IPS-18c (cell line): Measurements from ENCODE around the gene GMPPA.

Experiments
- H3K4me3 ChIP-seq: 2 replicates; pipeline ENCODE4 v1.7.0; 2013; ENCODE audit warnings: low read depth, mild to moderate bottlenecking, low read length, moderate library complexity; ENCODE audit not compliant: insufficient read depth
- H3K9me3 ChIP-seq: one replicate; pipeline ENCODE4 v1.6.1; 2013; ENCODE audit warnings: mild to moderate bottlenecking, low read length, moderate library complexity; ENCODE audit not compliant: control insufficient read depth, insufficient read depth

Gene GMPPA

GRCh38 chr2:219477815-219478214 is 20.9 kb upstream of the GMPPA start:
- H3K4me3 ChIP-seq, result no peak overlapping the region
- H3K9me3 ChIP-seq, result no peaks in the 10 kb centered on the region

- Histone ChIP-seq H3K9me3 (no peaks in the 10 kb centered on the region), H3K4me3 (no peak overlapping the region)
Observed at GRCh38 chr2:219478916-219479315, 19.8 kb upstream of the GMPPA start.

GRCh38 chr2:219480004-219480403 is 18.7 kb upstream of the GMPPA start:
- no peak overlapping the region; the same call in 1 of the 2 replicates for H3K4me3 ChIP-seq
- H3K9me3 ChIP-seq, result no peaks in the 10 kb centered on the region

GRCh38 chr2:219482674-219483405 is 15.9 kb upstream of the GMPPA start:
- Histone ChIP-seq H3K9me3 (no peaks in the 10 kb centered on the region), H3K4me3 (no peak overlapping the region)

GRCh38 chr2:219483451-219484342 is 15.0 kb upstream of the GMPPA start:
- H3K4me3 ChIP-seq, result peak overlapping the region; percentile 44; the same call in 1 of the 2 replicates
- H3K9me3 ChIP-seq, result no peaks in the 10 kb centered on the region

DNA sequence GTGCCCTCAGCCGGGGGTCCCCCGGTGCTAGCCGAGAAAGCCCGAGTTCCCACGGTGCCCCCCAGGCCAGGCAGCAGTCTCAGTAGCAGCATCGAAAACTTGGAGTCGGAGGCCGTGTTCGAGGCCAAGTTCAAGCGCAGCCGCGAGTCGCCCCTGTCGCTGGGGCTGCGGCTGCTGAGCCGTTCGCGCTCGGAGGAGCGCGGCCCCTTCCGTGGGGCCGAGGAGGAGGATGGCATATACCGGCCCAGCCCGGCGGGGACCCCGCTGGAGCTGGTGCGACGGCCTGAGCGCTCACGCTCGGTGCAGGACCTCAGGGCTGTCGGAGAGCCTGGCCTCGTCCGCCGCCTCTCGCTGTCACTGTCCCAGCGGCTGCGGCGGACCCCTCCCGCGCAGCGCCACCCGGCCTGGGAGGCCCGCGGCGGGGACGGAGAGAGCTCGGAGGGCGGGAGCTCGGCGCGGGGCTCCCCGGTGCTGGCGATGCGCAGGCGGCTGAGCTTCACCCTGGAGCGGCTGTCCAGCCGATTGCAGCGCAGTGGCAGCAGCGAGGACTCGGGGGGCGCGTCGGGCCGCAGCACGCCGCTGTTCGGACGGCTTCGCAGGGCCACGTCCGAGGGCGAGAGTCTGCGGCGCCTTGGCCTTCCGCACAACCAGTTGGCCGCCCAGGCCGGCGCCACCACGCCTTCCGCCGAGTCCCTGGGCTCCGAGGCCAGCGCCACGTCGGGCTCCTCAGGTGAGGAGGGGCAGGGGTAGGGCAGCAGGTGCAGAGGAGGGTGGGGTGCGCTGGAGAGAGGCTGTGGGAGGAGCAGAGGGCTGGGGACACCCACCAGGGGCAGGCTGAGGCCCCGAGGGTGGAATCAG is 14.1 kb upstream of the GMPPA start:
- no peaks in the 10 kb centered on the region for H3K9me3 ChIP-seq
- peak overlapping the region; percentile 44 for H3K4me3 ChIP-seq

GRCh38 chr2:219485201-219485580 is 13.5 kb upstream of the GMPPA start:
- Histone ChIP-seq H3K4me3 (peak overlapping the region; percentile 44; the same call in 1 of the 2 replicates), H3K9me3 (no peaks in the 10 kb centered on the region)

- H3K4me3 ChIP-seq, result no peak overlapping the region
- H3K9me3 ChIP-seq, result no peaks in the 10 kb centered on the region
Observed at GRCh38 chr2:219486380-219486959, 12.2 kb upstream of the GMPPA start.

GRCh38 chr2:219488149-219488843 is 10.4 kb upstream of the GMPPA start:
- Histone ChIP-seq H3K9me3 (no peaks in the 10 kb centered on the region), H3K4me3 (no peak overlapping the region; the same call in 1 of the 2 replicates)

DNA sequence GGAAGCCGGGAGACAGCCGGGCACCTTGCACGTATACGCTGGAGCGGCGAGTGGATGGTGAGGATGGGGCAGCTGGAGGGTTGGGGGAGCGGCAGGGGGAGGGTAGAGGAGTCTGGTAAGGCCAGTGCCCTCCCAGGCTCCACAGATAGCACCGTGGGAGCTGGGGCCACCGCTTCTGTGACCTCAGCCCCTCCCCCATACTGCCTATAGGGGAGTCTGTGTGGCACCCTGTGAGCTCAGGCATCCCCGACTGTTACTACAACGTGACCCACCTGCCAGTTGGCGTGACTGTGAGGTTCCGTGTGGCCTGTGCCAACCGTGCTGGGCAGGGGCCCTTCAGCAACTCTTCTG is 9.9 kb upstream of the GMPPA start:
- Histone ChIP-seq H3K4me3 (no peak overlapping the region), H3K9me3 (no peaks in the 10 kb centered on the region)

- H3K4me3 ChIP-seq, result no peak overlapping the region
- H3K9me3 ChIP-seq, result no peaks in the 10 kb centered on the region
Observed at GRCh38 chr2:219489315-219489714, 9.4 kb upstream of the GMPPA start.

- H3K9me3 ChIP-seq, result no peaks in the 10 kb centered on the region
- no peak overlapping the region for H3K4me3 ChIP-seq
Observed at GRCh38 chr2:219490186-219490585, 8.5 kb upstream of the GMPPA start.

DNA sequence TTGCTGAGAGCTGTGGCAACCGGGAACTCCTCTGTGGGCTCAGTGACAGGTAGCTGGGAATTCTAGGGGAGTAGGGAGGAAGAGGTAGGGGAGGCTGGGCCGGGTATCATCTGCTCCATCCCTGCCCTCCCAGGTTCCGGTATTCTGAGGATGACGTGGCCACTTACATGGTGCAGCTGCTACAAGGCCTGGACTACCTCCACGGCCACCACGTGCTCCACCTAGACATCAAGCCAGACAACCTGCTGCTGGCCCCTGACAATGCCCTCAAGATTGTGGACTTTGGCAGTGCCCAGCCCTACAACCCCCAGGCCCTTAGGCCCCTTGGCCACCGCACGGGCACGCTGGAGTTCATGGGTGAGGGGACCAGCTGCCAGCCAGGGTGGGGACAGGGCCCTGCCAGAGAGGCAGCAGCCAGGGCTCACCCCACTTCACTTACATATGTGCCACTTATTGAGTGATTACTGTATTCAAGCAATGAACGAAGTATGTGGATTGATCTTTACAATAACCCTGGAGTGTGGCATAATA is 8.0 kb upstream of the GMPPA start:
- Histone ChIP-seq H3K4me3 (no peak overlapping the region), H3K9me3 (no peaks in the 10 kb centered on the region)

GRCh38 chr2:219491278-219491963 is 7.3 kb upstream of the GMPPA start:
- no peak overlapping the region for H3K4me3 ChIP-seq

GRCh38 chr2:219492575-219492974 is 6.1 kb upstream of the GMPPA start:
- Histone ChIP-seq H3K4me3 (no peak overlapping the region), H3K9me3 (no peaks in the 10 kb centered on the region)

More at GRCh38 chr2:219491278-219491963, 7.3 kb upstream of the GMPPA start:
- H3K9me3 ChIP-seq, result no peaks in the 10 kb centered on the region

DNA sequence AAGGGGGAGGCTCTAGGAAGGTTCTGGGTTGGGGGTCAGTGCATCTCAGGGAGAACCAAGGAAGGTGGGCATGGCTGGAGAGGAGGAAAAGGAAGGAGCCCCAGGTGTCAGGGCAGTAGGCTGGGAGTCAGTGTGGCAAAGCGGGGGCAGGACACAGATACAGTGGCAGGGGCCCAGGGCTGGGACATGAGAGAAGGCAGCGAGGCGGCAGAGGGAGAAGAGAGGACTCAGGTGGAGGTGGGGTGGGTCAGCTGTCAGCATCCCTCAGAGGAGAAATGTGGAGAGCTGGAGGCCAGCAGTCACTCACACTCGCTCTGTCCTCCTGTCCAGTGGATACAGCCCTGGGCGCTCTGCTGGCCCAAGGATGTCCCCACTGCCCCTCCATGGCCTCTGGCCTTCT is 5.6 kb upstream of the GMPPA start:
- no peaks in the 10 kb centered on the region for H3K9me3 ChIP-seq
- H3K4me3 ChIP-seq, result no peak overlapping the region
